Keratinocyte (primary cell): Measurements from ENCODE around the gene KASH5. TPM values are rescaled to one million over a fixed set of nuclear protein-coding genes. Genes with fewer than 3 reads are reported as not detected.
"Not testable (repeated sequence)": the region's sequence is repeated elsewhere in the genome, so short reads cannot be mapped to it uniquely, and the experiment has no call there.

Source experiments
- DNase-seq: peaks from one replicate; pipeline ENCODE4 v3.0.0-alpha.2; 2011; ENCODE audit warnings: low read depth, missing footprints, low spot score
- FAIRE-seq: peaks from 2 replicates; lab custom pipeline; 2011; peaks lifted over from hg19 to GRCh38; lab: Jason Lieb, UNC
- H2AFZ ChIP-seq: 2 replicates; pipeline ENCODE4 v1.6.0; 2012; ENCODE audit warnings: low read length, control low read depth, inconsistent platforms; ENCODE audit not compliant: control insufficient read depth
- H3K27ac ChIP-seq: 2 replicates; pipeline ENCODE4 v1.5.1; 2011; ENCODE audit warnings: low read length; ENCODE audit not compliant: control insufficient read depth, insufficient read depth
- H3K27me3 ChIP-seq: 3 replicates; pipeline ENCODE4 v1.6.0; 2011; ENCODE audit warnings: low read length; ENCODE audit not compliant: control insufficient read depth, insufficient read depth; ENCODE audit errors: extremely low read depth
- H3K36me3 ChIP-seq, 2 experiments: 2 replicates in 1 of 2; 3 replicates in 1 of 2; pipeline ENCODE4 v1.5.1; 2011; ENCODE audit warnings: low read length in 2 of 2, mild to moderate bottlenecking in 1 of 2; ENCODE audit not compliant: control insufficient read depth in 2 of 2, insufficient read depth in 2 of 2; ENCODE audit errors: extremely low read depth in 1 of 2
- H3K4me1 ChIP-seq: 3 replicates; pipeline ENCODE4 v1.5.1; 2011; ENCODE audit warnings: low read length; ENCODE audit not compliant: control insufficient read depth, insufficient read depth; ENCODE audit errors: extremely low read depth
- H3K4me2 ChIP-seq: 3 replicates; pipeline ENCODE4 v1.6.0; 2011; ENCODE audit warnings: low read depth, low read length; ENCODE audit not compliant: control insufficient read depth, insufficient read depth; ENCODE audit errors: extremely low read depth
- H3K4me3 ChIP-seq, 3 experiments: fragments of 200-600 bp in 1 of 3; sonication (generic) in 1 of 3; 2 replicates in 2 of 3; 3 replicates in 1 of 3; pipeline ENCODE4 v1.5.1; 2011 to 2016; ENCODE audit warnings: low read length in 3 of 3, mild to moderate bottlenecking in 3 of 3, control low read depth in 2 of 3, inconsistent platforms in 1 of 3, low read depth in 1 of 3, mixed read lengths in 1 of 3, mixed run types in 1 of 3, moderate library complexity in 1 of 3; ENCODE audit not compliant: control insufficient read depth in 2 of 3, insufficient read depth in 2 of 3; ENCODE audit errors: extremely low read depth in 1 of 3
- H3K79me2 ChIP-seq: 2 replicates; pipeline ENCODE4 v1.6.0; 2012; ENCODE audit warnings: low read length; ENCODE audit not compliant: control insufficient read depth, insufficient read depth
- H3K9ac ChIP-seq: 3 replicates; pipeline ENCODE4 v1.6.0; 2011; ENCODE audit warnings: low read length; ENCODE audit not compliant: control insufficient read depth, insufficient read depth; ENCODE audit errors: extremely low read depth
- H3K9me1 ChIP-seq: 3 replicates; pipeline ENCODE4 v1.6.0; 2011; ENCODE audit warnings: low read length; ENCODE audit not compliant: control insufficient read depth, insufficient read depth; ENCODE audit errors: extremely low read depth
- H3K9me3 ChIP-seq: 2 replicates; pipeline ENCODE4 v1.5.1; 2012; ENCODE audit warnings: low read depth, low read length; ENCODE audit not compliant: control insufficient read depth
- H4K20me1 ChIP-seq: 3 replicates; pipeline ENCODE4 v1.6.0; 2011; ENCODE audit warnings: low read length; ENCODE audit not compliant: control insufficient read depth, insufficient read depth; ENCODE audit errors: extremely low read depth
- EZH2 ChIP-seq: IDR thresholded peaks from one replicate; pipeline ENCODE4 v1.6.1; 2012; ENCODE audit warnings: inconsistent platforms, mild to moderate bottlenecking, low read length, moderate library complexity
- dilution Hi-C: fragments of 300-500 bp; cut with MboI; formaldehyde crosslinking; loops from one replicate; pipeline ENCODE4 v1.7.0; 2020; ENCODE audit warnings: low sequenced_read_pairs; ENCODE audit not compliant: extremely low pct_ligation_motif_present
- polyA plus RNA-seq, 5 experiments: library from polyadenylated mRNA; depleted of rRNA in 3 of 5; stranded (reverse) in 3 of 5; stranded (forward) in 1 of 5; unstranded in 1 of 5; fragments of >200 nt; gene quantifications; 1 replicate in 1 of 5; 2 replicates in 3 of 5; 3 replicates in 1 of 5; pipeline versions ENCODE4 v1.2.1 to v1.2.3, GENCODE V29; 2011 to 2012; ENCODE audit warnings: missing spikeins in 2 of 5, low read depth in 1 of 5, low replicate concordance in 1 of 5
- TF ChIP-seq, protein P1 (sequence below), 3 experiments: IDR thresholded peaks in 1 of 3; conservative IDR thresholded peaks in 1 of 3; optimal IDR thresholded peaks in 1 of 3; 2 replicates in 2 of 3; 3 replicates in 1 of 3; pipeline versions ENCODE3 to v1.5.1; 2011; ENCODE audit warnings: low read length in 3 of 3, mild to moderate bottlenecking in 3 of 3, moderate library complexity in 2 of 3, control low read depth in 1 of 3, inconsistent platforms in 1 of 3; ENCODE audit not compliant: insufficient read depth in 2 of 3; ENCODE audit errors: extremely low read depth in 1 of 3

Gene KASH5
- polyA plus RNA-seq, 1 donor (not counting 4 experiments of a cell fraction or from before 2014, with no cell fraction given) = not detected

DNA sequence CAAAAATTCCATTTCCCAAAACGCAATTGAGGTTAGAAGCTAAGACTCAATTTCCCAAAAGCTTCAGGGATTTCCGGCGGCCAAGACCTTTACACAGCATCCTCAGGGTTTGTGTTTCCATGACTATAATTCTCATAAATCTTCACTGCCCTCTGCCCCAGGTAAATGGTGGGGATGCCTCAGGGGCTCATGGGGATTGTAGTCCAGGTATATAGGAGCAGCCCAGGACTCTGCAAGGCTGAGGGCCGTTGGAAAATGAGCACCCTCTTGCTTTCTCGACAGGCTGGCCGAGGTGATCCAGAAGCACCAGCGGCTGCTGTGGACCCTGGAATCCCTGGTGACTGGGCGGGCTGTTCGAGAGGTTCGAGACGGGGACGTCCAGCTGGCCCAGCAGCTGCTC, 71.3 kb downstream of the KASH5 start:
- FAIRE-seq = no peak

DNA sequence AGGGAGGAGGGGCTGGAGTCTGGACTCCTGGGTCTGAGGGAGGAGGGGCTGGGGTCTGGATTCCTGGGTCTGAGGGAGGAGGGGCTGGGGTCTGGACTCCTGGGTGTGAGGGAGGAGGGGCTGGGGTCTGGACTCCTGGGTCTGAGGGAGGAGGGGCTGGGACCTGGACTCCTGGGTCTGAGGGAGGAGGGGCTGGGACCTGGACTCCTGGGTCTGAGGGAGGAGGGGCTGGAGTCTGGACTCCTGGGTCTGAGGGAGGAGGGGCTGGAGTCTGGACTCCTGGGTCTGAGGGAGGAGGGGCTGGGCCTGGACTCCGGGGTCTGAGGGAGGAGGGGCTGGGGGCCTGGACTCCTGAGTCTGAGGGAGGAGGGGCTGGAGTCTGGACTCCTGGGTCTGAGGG, 73.1 kb downstream of the KASH5 start:
- H3K27ac ChIP-seq, H3K4me2 ChIP-seq, H3K9me1 ChIP-seq, DNase-seq, dilution Hi-C loops, H3K36me3 ChIP-seq, H3K27me3 ChIP-seq, H4K20me1 ChIP-seq, H3K4me1 ChIP-seq, H3K4me3 ChIP-seq, H2AFZ ChIP-seq, H3K9me3 ChIP-seq, H3K9ac ChIP-seq, H3K79me2 ChIP-seq, FAIRE-seq: not testable (repeated sequence)

More for the DNA sequence above, 71.3 kb downstream of the KASH5 start:
- Histone ChIP-seq H3K4me3 (no peak overlapping the region), H2AFZ (no peak overlapping the region), H3K27me3 (no peaks in the 10 kb centered on the region), H3K9me3 (no peaks in the 10 kb centered on the region), H3K4me1 (peaks cover 3% of the 10 kb centered on the region), H3K79me2 (peaks cover 2% of the 10 kb centered on the region), H4K20me1 (no peaks in the 10 kb centered on the region), H3K4me2 (no peak overlapping the region), H3K9me1 (no peaks in the 10 kb centered on the region), H3K9ac (no peak overlapping the region), H3K27ac (no peak overlapping the region), H3K36me3 (peaks cover 4 to 5% of the 10 kb centered on the region in 2 experiments)
- TF ChIP-seq EZH2 = no peak
- TF ChIP-seq, protein P1, sequence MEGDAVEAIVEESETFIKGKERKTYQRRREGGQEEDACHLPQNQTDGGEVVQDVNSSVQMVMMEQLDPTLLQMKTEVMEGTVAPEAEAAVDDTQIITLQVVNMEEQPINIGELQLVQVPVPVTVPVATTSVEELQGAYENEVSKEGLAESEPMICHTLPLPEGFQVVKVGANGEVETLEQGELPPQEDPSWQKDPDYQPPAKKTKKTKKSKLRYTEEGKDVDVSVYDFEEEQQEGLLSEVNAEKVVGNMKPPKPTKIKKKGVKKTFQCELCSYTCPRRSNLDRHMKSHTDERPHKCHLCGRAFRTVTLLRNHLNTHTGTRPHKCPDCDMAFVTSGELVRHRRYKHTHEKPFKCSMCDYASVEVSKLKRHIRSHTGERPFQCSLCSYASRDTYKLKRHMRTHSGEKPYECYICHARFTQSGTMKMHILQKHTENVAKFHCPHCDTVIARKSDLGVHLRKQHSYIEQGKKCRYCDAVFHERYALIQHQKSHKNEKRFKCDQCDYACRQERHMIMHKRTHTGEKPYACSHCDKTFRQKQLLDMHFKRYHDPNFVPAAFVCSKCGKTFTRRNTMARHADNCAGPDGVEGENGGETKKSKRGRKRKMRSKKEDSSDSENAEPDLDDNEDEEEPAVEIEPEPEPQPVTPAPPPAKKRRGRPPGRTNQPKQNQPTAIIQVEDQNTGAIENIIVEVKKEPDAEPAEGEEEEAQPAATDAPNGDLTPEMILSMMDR (optimal IDR thresholded peaks at IDR 0.05 in 1 of 3, IDR thresholded peaks at IDR 0.05 in 1 of 3, conservative IDR thresholded peaks at IDR 0.05 in 1 of 3; ENCODE audit: extremely low read depth in 1 of 3, insufficient read depth in 2 of 3, low read length in 3 of 3) = no peak
- DNase-seq = no peak
- dilution Hi-C loops = no loop called here

DNA sequence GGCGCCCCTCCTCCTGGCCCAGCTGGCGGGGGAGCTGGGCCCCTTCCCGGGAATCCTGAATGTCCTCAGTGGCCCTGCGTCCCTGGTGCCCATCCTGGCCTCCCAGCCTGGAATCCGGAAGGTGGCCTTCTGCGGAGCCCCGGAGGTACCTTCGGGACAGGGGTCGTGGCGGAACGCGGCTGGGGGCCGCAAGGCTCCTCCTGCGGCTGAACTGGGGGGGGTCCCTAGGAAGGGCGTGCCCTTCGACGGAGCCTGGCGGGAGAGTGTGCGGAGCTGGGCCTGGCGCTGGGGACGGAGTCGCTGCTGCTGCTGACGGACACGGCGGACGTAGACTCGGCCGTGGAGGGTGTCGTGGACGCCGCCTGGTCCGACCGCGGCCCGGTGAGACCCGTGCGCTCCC, 73.6 kb downstream of the KASH5 start:
- no peak overlapping the region for H2AFZ ChIP-seq
- DNase-seq (no peak), FAIRE-seq (no peak)
- H3K9me1 ChIP-seq = no peaks in the 10 kb centered on the region
- no peak for TF ChIP-seq EZH2
- TF ChIP-seq, protein P1 (optimal IDR thresholded peaks at IDR 0.05 in 1 of 3, IDR thresholded peaks at IDR 0.05 in 1 of 3, conservative IDR thresholded peaks at IDR 0.05 in 1 of 3; ENCODE audit: extremely low read depth in 1 of 3, insufficient read depth in 2 of 3, low read length in 3 of 3) = no peak
- peaks cover 5 to 6% of the 10 kb centered on the region in 2 experiments for H3K36me3 ChIP-seq
- no peak overlapping the region for H3K9ac ChIP-seq
- no peak overlapping the region for H3K27ac ChIP-seq
- H3K9me3 ChIP-seq = no peaks in the 10 kb centered on the region
- no peaks in the 10 kb centered on the region for H3K79me2 ChIP-seq
- H3K4me3 ChIP-seq = no peak overlapping the region
- no peaks in the 10 kb centered on the region for H3K4me1 ChIP-seq
- dilution Hi-C loops = no loop called here
- H3K27me3 ChIP-seq = no peaks in the 10 kb centered on the region
- no peaks in the 10 kb centered on the region for H4K20me1 ChIP-seq
- H3K4me2 ChIP-seq = no peak overlapping the region
